HG03460 (cell line): ENCODE results near the gene TNFRSF6B.

Source experiments
- ATAC-seq: cut with Tn5 transposase; IDR thresholded peaks from one replicate; pipeline ENCODE4 v1.9.1; 2021; ENCODE audit not compliant: unreplicated experiment

The TNFRSF6B gene

DNA sequence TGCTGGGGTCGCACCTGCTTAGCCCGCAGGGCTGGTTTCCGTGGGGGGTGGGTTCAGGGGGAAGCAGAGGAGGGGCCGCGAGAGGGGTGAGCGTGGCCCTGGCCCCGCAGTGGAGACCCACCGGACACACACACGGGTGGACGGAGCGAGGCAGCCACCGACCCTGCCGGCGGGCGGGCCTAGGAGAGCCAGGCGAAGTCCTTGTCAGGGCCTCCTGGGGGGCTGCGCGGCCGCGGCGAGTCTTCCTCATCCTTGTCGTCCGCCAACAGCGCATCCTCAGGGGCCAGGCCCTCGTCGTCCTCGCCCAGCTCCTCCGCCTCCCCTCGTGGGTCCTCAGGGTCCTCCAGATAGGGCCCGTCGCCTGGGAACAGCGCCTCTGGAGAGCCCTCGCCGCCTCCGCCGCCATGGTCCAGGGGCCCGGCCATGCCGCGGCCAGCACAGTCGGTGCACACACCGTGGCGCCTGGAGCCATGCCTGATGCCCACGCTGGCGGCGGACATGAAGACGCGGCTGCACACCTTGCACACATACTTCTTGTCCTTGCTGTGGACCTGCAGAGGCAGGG, 50.4 kb downstream of the TNFRSF6B start:
- no peak for ATAC-seq

DNA sequence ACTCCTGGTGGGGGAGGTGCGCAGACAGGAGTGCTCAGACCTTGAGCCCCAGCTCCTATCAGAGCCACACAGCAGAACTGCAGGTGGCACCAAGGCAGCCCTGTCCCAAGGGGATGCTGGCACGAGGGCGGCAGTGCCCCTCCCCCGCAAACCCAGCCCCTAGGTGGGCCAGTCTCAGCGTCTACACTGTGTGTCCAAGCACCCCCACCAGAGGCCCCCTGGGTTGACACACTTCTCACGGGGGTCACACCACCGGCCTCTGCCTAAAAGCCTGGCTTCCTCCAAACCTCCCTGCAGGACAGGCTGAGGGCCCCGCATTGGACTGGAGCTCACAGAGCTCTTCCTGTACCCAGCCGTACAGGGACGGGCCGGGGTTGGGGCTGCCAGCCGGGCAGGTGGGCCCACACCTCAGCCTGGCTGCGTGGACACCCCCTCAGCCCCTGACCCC, 51.2 kb downstream of the TNFRSF6B start:
- no peak for ATAC-seq
